OCI-LY7 (cell line): ENCODE data around the gene RXRG. TPM values are rescaled to one million over a fixed set of nuclear protein-coding genes. Genes with fewer than 3 reads are reported as not detected.

Source experiments
- BruUV-seq: library from RNA; stranded (reverse); fragments of 400-500 nt; replicated peaks from 2 replicates; lab custom pipeline; 2021; lab: Mats Ljungman, UMichigan
- CTCF ChIA-PET: fragments of 300-600 bp; sonication (Branson Sonifier 250); formaldehyde crosslinking; loops from one replicate; lab custom pipeline; 2022; ENCODE audit warnings: antibody characterized with exemption; ENCODE audit not compliant: unreplicated experiment; lab: Charles Lee
- POLR2A ChIA-PET: fragments of 300-600 bp; sonication (Branson Sonifier 250); formaldehyde crosslinking; loops from one replicate; lab custom pipeline; 2022; ENCODE audit warnings: antibody characterized with exemption; lab: Charles Lee
- DNase-seq: peaks from one replicate; pipeline ENCODE4 v3.0.0-alpha.2; 2015; ENCODE audit warnings: low spot score
- H2AFZ ChIP-seq: fragments of 200-600 bp; sonication (generic), shearing (Covaris generic); 2 replicates; pipeline ENCODE4 v1.6.1; 2014; ENCODE audit warnings: mild to moderate bottlenecking, antibody characterized with exemption, low read length, moderate library complexity
- H3K27ac ChIP-seq: fragments of 200-600 bp; sonication (generic); 2 replicates; pipeline ENCODE4 v1.5.1; 2014; ENCODE audit warnings: mixed run types, low read depth, mild to moderate bottlenecking, moderate library complexity, low read length, inconsistent platforms; ENCODE audit not compliant: poor library complexity, severe bottlenecking
- H3K36me3 ChIP-seq: fragments of 200-600 bp; sonication (generic); 2 replicates; pipeline ENCODE4 v1.6.1; 2014; ENCODE audit warnings: mild to moderate bottlenecking, antibody characterized with exemption, low read length, moderate library complexity, mixed read lengths; ENCODE audit not compliant: insufficient read depth
- H3K4me1 ChIP-seq: fragments of 200-600 bp; sonication (generic); 2 replicates; pipeline ENCODE4 v1.5.1; 2014; ENCODE audit warnings: mild to moderate bottlenecking, low read length; ENCODE audit not compliant: insufficient read depth, poor library complexity, severe bottlenecking
- H3K4me2 ChIP-seq: fragments of 200-600 bp; sonication (generic); 2 replicates; pipeline ENCODE4 v1.6.1; 2014; ENCODE audit warnings: mild to moderate bottlenecking, low read length
- H3K4me3 ChIP-seq: fragments of 200-600 bp; sonication (generic); 2 replicates; pipeline ENCODE4 v1.5.1; 2014; ENCODE audit warnings: mild to moderate bottlenecking, low read depth, low read length; ENCODE audit not compliant: poor library complexity, severe bottlenecking
- H3K79me2 ChIP-seq: fragments of 200-600 bp; sonication (generic); 2 replicates; pipeline ENCODE4 v1.6.1; 2016; ENCODE audit warnings: low read depth, mild to moderate bottlenecking, low read length, moderate library complexity, mixed read lengths; ENCODE audit not compliant: insufficient read depth
- H3K9me2 ChIP-seq: fragments of 200-600 bp; sonication (generic); 2 replicates; pipeline ENCODE4 v1.6.1; 2016; ENCODE audit warnings: mild to moderate bottlenecking, low read length, mixed read lengths; ENCODE audit not compliant: insufficient read depth
- H3K9me3 ChIP-seq: fragments of 200-600 bp; sonication (generic); 2 replicates; pipeline ENCODE4 v1.6.1; 2014; ENCODE audit warnings: mild to moderate bottlenecking, mixed run types, low read length, mixed read lengths
- H4K20me1 ChIP-seq: fragments of 200-600 bp; sonication (generic); 2 replicates; pipeline ENCODE4 v1.6.1; 2014; ENCODE audit warnings: mild to moderate bottlenecking, antibody characterized with exemption, low read length, moderate library complexity, mixed read lengths; ENCODE audit not compliant: insufficient read depth
- EZH2phosphoT487 ChIP-seq: fragments of 200-600 bp; sonication (generic); IDR thresholded peaks from 2 replicates; pipeline ENCODE4 v1.6.1; 2018; ENCODE audit warnings: low read depth, borderline replicate concordance, mild to moderate bottlenecking, mixed run types, antibody characterized with exemption, low read length, moderate library complexity, mixed read lengths
- intact Hi-C: fragments of 100-400 bp; cut with micrococcal nuclease; formaldehyde crosslinking; loops from one replicate; pipeline ENCODE4 v1.10.0; 2022; ENCODE audit not compliant: unreplicated experiment
- total RNA-seq, 2 experiments: library from RNA; depleted of rRNA in 1 of 2; stranded (reverse); fragments of >200 nt in 1 of 2; shearing (Covaris generic) in 1 of 2; gene quantifications; 2 replicates each; pipeline ENCODE4 v1.2.3, GENCODE V29; 2014 to 2022
- TF ChIP-seq, protein P1 (sequence below): fragments of 200-600 bp; sonication (generic); conservative IDR thresholded peaks from 2 replicates; pipeline ENCODE4 v1.5.1; 2014; ENCODE audit warnings: mild to moderate bottlenecking, antibody characterized with exemption, low read length, moderate library complexity, mixed read lengths

Gene RXRG
- total RNA-seq, 2 experiments from 2014 or later = not detected

DNA sequence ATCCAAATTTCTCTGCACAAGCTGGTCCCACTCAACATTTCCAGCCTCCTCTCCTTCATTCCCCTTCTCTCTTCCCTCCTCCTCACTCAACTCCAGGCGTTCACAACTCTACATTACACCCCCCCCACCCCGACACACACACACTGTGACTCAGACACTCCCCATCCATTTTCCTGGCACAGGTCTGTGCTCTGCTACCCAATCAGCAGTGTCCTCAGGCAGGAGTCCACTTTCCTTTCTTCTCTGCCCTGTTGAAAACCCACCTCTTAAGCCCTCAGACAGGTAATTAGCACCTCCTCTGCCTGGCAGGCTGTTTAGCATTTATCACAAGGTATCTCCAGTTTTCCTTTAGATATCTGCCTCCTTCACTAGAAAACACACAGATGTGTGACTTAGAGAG is 79.6 kb downstream of the RXRG start:
- ChIA-PET CTCF (no interaction called here), POLR2A (no interaction called here)
- Histone ChIP-seq H2AFZ (no peak overlapping the region), H3K9me3 (no peaks in the 10 kb centered on the region), H3K79me2 (no peaks in the 10 kb centered on the region), H3K4me1 (no peaks in the 10 kb centered on the region), H3K36me3 (no peaks in the 10 kb centered on the region), H3K9me2 (no peaks in the 10 kb centered on the region), H3K4me3 (no peak overlapping the region), H4K20me1 (no peaks in the 10 kb centered on the region), H3K27ac (no peak overlapping the region), H3K4me2 (no peak overlapping the region)
- intact Hi-C loops = loop anchor here (10.0 kb wide), 2 partner anchors 111 to 221 kb away; no protein-coding TSS in a partner anchor
- TF ChIP-seq, protein P1, sequence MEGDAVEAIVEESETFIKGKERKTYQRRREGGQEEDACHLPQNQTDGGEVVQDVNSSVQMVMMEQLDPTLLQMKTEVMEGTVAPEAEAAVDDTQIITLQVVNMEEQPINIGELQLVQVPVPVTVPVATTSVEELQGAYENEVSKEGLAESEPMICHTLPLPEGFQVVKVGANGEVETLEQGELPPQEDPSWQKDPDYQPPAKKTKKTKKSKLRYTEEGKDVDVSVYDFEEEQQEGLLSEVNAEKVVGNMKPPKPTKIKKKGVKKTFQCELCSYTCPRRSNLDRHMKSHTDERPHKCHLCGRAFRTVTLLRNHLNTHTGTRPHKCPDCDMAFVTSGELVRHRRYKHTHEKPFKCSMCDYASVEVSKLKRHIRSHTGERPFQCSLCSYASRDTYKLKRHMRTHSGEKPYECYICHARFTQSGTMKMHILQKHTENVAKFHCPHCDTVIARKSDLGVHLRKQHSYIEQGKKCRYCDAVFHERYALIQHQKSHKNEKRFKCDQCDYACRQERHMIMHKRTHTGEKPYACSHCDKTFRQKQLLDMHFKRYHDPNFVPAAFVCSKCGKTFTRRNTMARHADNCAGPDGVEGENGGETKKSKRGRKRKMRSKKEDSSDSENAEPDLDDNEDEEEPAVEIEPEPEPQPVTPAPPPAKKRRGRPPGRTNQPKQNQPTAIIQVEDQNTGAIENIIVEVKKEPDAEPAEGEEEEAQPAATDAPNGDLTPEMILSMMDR = no peak
- TF ChIP-seq EZH2phosphoT487 = no peak
- BruUV-seq = no TSS peak
- no peak for DNase-seq

DNA sequence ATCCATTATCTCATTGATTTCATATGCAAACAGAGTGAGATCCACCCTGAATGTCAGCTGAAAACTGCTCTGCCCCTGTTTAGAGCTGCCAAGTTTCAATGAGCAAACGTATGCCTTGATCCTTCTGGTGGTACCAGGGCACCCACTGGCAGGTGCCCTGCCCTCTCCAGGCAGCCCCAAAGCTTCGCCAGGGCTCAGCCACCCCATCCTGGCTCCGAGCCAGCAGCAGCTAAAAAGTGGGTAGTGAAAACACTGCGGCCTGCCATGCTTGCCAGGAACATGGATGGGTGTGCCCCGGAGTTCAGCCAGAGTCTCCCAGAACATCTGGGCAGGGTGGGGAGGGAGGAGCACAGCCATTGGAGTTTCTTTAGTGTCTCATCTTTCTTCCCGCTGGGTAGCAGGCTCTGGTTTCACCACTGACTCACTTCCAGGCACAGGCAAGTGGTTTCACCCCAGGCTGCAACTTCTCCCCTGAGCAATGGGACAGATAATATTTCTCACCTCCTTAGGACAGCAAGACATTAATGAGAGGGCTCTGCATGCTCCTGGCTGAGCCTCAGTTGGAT is 80.3 kb downstream of the RXRG start:
- Histone ChIP-seq H3K9me2 (no peaks in the 10 kb centered on the region), H3K36me3 (no peaks in the 10 kb centered on the region), H3K79me2 (no peaks in the 10 kb centered on the region), H3K4me1 (no peaks in the 10 kb centered on the region), H4K20me1 (no peaks in the 10 kb centered on the region), H3K27ac (no peak overlapping the region), H3K4me3 (no peak overlapping the region), H3K9me3 (no peaks in the 10 kb centered on the region), H2AFZ (no peak overlapping the region), H3K4me2 (no peak overlapping the region)
- no peak for DNase-seq
- POLR2A ChIA-PET = no interaction called here
- intact Hi-C loops = loop anchor here (10.0 kb wide), 2 partner anchors 110 to 220 kb away; no protein-coding TSS in a partner anchor
- CTCF ChIA-PET = interaction anchor here (0.6 kb wide), 1 partner anchor 90 kb away, joined by 3 read pairs; no protein-coding TSS in a partner anchor
- BruUV-seq = no TSS peak
- TF ChIP-seq, protein P1 = no peak
- no peak for TF ChIP-seq EZH2phosphoT487

DNA sequence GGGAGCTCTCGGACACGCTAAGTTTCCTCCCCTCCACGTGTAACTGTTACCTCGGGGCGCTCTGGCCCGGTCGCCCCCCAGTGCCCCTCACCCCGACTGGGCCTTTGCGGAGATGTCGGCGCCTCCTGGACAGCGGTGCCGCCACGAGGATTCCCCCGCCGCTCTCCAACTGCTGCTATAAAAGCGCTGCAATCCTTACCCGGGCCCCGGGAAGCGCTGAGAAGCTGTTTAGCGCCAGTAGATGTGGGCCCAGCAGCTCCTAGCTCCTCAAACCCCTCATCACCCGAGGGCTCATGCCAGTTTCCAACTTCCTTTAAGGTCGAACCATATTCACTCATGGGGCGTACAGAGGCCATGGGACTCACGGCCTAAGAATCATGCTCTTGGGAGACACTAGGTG is 88.0 kb downstream of the RXRG start:
- H3K4me3 ChIP-seq = no peak overlapping the region
- intact Hi-C loops = no loop called here
- H3K36me3 ChIP-seq = no peaks in the 10 kb centered on the region
- no peaks in the 10 kb centered on the region for H3K9me2 ChIP-seq
- H3K9me3 ChIP-seq = no peaks in the 10 kb centered on the region
- H4K20me1 ChIP-seq = no peaks in the 10 kb centered on the region
- no peak overlapping the region for H3K4me2 ChIP-seq
- ChIA-PET CTCF (no interaction called here), POLR2A (no interaction called here)
- TF ChIP-seq, protein P1 = no peak
- TF ChIP-seq EZH2phosphoT487 = no peak
- no peak overlapping the region for H2AFZ ChIP-seq
- no TSS peak for BruUV-seq
- no peaks in the 10 kb centered on the region for H3K4me1 ChIP-seq
- no peaks in the 10 kb centered on the region for H3K79me2 ChIP-seq
- DNase-seq = no peak
- no peak overlapping the region for H3K27ac ChIP-seq
